Karpas-422 (cell line): ENCODE data around the gene DOCK2. TPM values are rescaled to one million over a fixed set of nuclear protein-coding genes. Genes with fewer than 3 reads are reported as not detected.
"Not testable (repeated sequence)": the region's sequence is repeated elsewhere in the genome, so short reads cannot be mapped to it uniquely, and the experiment has no call there.

Source experiments
- DNase-seq: peaks from one replicate; pipeline ENCODE4 v3.0.0-alpha.2; 2015
- H2AFZ ChIP-seq: fragments of 200-600 bp; sonication (generic); 2 replicates; pipeline ENCODE4 v1.6.1; 2014; ENCODE audit warnings: antibody characterized with exemption, low read length, mixed read lengths
- H3K27ac ChIP-seq: fragments of 200-600 bp; sonication (generic); 2 replicates; pipeline ENCODE4 v1.5.1; 2014; ENCODE audit warnings: mild to moderate bottlenecking, low read length, moderate library complexity
- H3K27me3 ChIP-seq: fragments of 200-600 bp; sonication (generic); 2 replicates; pipeline ENCODE4 v1.6.1; 2014; ENCODE audit warnings: low read length, mixed read lengths
- H3K36me3 ChIP-seq: fragments of 200-600 bp; sonication (generic); 2 replicates; pipeline ENCODE4 v1.6.1; 2014; ENCODE audit warnings: low read length, mixed read lengths; ENCODE audit not compliant: insufficient read depth
- H3K4me1 ChIP-seq: fragments of 200-600 bp; sonication (generic); 2 replicates; pipeline ENCODE4 v1.6.1; 2014; ENCODE audit warnings: mild to moderate bottlenecking, low read length, mixed read lengths
- H3K4me2 ChIP-seq: fragments of 200-600 bp; sonication (generic); 2 replicates; pipeline ENCODE4 v1.6.1; 2014; ENCODE audit warnings: low read length, low read depth, mild to moderate bottlenecking; ENCODE audit not compliant: poor library complexity, severe bottlenecking
- H3K4me3 ChIP-seq: fragments of 200-600 bp; sonication (generic); 2 replicates; pipeline ENCODE4 v1.5.1; 2014; ENCODE audit warnings: mild to moderate bottlenecking, antibody characterized with exemption, low read length, mixed read lengths
- H3K79me2 ChIP-seq: fragments of 200-600 bp; sonication (generic); 2 replicates; pipeline ENCODE4 v1.6.1; 2014; ENCODE audit warnings: mild to moderate bottlenecking, low read length, mixed read lengths
- H3K9ac ChIP-seq: fragments of 200-600 bp; sonication (generic); 2 replicates; pipeline ENCODE4 v1.6.0; 2014; ENCODE audit warnings: low read length
- H3K9me2 ChIP-seq: fragments of 200-600 bp; sonication (generic), shearing (Covaris generic); replicated peaks from 2 replicates; pipeline ENCODE4 v1.6.0; 2014; ENCODE audit warnings: mild to moderate bottlenecking, low read length, moderate library complexity; ENCODE audit not compliant: insufficient read depth
- H3K9me3 ChIP-seq: fragments of 300-700, 200-600 bp; sonication (generic); 2 replicates; pipeline ENCODE4 v1.6.1; 2014; ENCODE audit warnings: low read length, mixed read lengths
- H4K20me1 ChIP-seq: fragments of 200-600 bp; sonication (generic); 2 replicates; pipeline ENCODE4 v1.6.1; 2014; ENCODE audit warnings: mild to moderate bottlenecking, antibody characterized with exemption, low read length, low read depth; ENCODE audit not compliant: insufficient read depth
- total RNA-seq: library from RNA; depleted of rRNA; stranded (reverse); fragments of >200 nt; shearing (Covaris generic); gene quantifications from 2 replicates; pipeline ENCODE4 v1.2.3, GENCODE V29; 2014; ENCODE audit warnings: low replicate concordance

Gene DOCK2
- total RNA-seq, 1 experiment from 2014 or later, result 255 TPM

GRCh38 chr5:169758886-169759285, 121.8 kb downstream of the DOCK2 start:
- Histone ChIP-seq H3K9me2 (no peaks in the 10 kb centered on the region), H3K4me2 (no peak overlapping the region), H2AFZ (no peak overlapping the region), H3K27me3 (no peaks in the 10 kb centered on the region), H3K4me1 (peaks cover 95% of the 10 kb centered on the region), H3K27ac (peak overlapping the region; percentile 87), H3K9me3 (no peaks in the 10 kb centered on the region), H3K4me3 (no peak overlapping the region), H3K36me3 (peaks cover 29% of the 10 kb centered on the region; the same call in 1 of the 2 replicates), H4K20me1 (no peaks in the 10 kb centered on the region), H3K9ac (no peak overlapping the region), H3K79me2 (peaks cover 31% of the 10 kb centered on the region)
- DNase-seq, result no peak

- Histone ChIP-seq H3K4me3 (no peak overlapping the region), H3K9me2 (no peaks in the 10 kb centered on the region), H3K36me3 (peaks cover 32% of the 10 kb centered on the region; the same call in 1 of the 2 replicates), H3K9ac (no peak overlapping the region), H3K27me3 (no peaks in the 10 kb centered on the region), H3K79me2 (peaks cover 35% of the 10 kb centered on the region), H3K9me3 (no peaks in the 10 kb centered on the region), H2AFZ (no peak overlapping the region), H3K4me1 (peaks cover 94% of the 10 kb centered on the region), H3K27ac (peak overlapping the region; percentile 94; the same call in 1 of the 2 replicates), H4K20me1 (no peaks in the 10 kb centered on the region), H3K4me2 (no peak overlapping the region)
- DNase-seq, result no peak
These were observed 123.2 kb downstream of the DOCK2 start for GRCh38 chr5:169760229-169760628.

GRCh38 chr5:169762338-169763095, 125.4 kb downstream of the DOCK2 start:
- H3K9me2 ChIP-seq, result no peaks in the 10 kb centered on the region
- H3K27ac ChIP-seq, result peak overlapping the region; percentile 94
- H3K79me2 ChIP-seq, result peaks cover 46% of the 10 kb centered on the region
- no peaks in the 10 kb centered on the region for H4K20me1 ChIP-seq
- no peak overlapping the region for H2AFZ ChIP-seq
- H3K4me3 ChIP-seq, result no peak overlapping the region
- no peaks in the 10 kb centered on the region for H3K9me3 ChIP-seq
- no peak for DNase-seq
- H3K4me2 ChIP-seq, result peak overlapping the region; percentile 55
- H3K27me3 ChIP-seq, result no peaks in the 10 kb centered on the region
- H3K36me3 ChIP-seq, result peaks cover 40% of the 10 kb centered on the region
- peaks cover 92% of the 10 kb centered on the region for H3K4me1 ChIP-seq
- peak overlapping the region; percentile 44; the same call in 1 of the 2 replicates for H3K9ac ChIP-seq

- Histone ChIP-seq H3K27me3 (no peaks in the 10 kb centered on the region), H3K36me3 (peaks cover 40% of the 10 kb centered on the region), H3K9me3 (no peaks in the 10 kb centered on the region), H3K9me2 (no peaks in the 10 kb centered on the region), H3K4me1 (peaks cover 93% of the 10 kb centered on the region), H3K4me2 (peak overlapping the region; percentile 55), H4K20me1 (no peaks in the 10 kb centered on the region), H3K9ac (peak overlapping the region; percentile 44), H2AFZ (no peak overlapping the region), H3K79me2 (peaks cover 55% of the 10 kb centered on the region), H3K4me3 (0 out of 2 replicates have a peak overlapping the region, but pooled peaks have one; percentile 13), H3K27ac (peak overlapping the region; percentile 94)
- DNase-seq, result no peak
These were observed 126.4 kb downstream of the DOCK2 start for GRCh38 chr5:169763376-169764017.

- H3K36me3 ChIP-seq, result peaks cover 40% of the 10 kb centered on the region
- peaks cover 60% of the 10 kb centered on the region for H3K79me2 ChIP-seq
- H2AFZ ChIP-seq, result no peak overlapping the region
- 0 out of 2 replicates have a peak overlapping the region, but pooled peaks have one; percentile 13 for H3K4me3 ChIP-seq
- H3K4me1 ChIP-seq, result peaks cover 93% of the 10 kb centered on the region
- H3K27ac ChIP-seq, result peak overlapping the region; percentile 94
- H4K20me1 ChIP-seq, result no peaks in the 10 kb centered on the region
- H3K9ac ChIP-seq, result peak overlapping the region; percentile 44
- H3K27me3 ChIP-seq, result no peaks in the 10 kb centered on the region
- H3K4me2 ChIP-seq, result peak overlapping the region; percentile 55
- peak; percentile 56 for DNase-seq
- no peaks in the 10 kb centered on the region for H3K9me2 ChIP-seq
- no peaks in the 10 kb centered on the region for H3K9me3 ChIP-seq
These were observed 126.9 kb downstream of the DOCK2 start for GRCh38 chr5:169764018-169764378.

GRCh38 chr5:169765176-169765996, 128.3 kb downstream of the DOCK2 start:
- H3K27me3 ChIP-seq, result no peaks in the 10 kb centered on the region
- H3K4me2 ChIP-seq, result no peak overlapping the region
- no peak overlapping the region for H3K9ac ChIP-seq
- H3K4me3 ChIP-seq, result no peak overlapping the region
- no peak for DNase-seq
- H3K4me1 ChIP-seq, result peaks cover 97% of the 10 kb centered on the region
- H3K9me2 ChIP-seq, result no peaks in the 10 kb centered on the region
- H3K27ac ChIP-seq, result peak overlapping the region; percentile 94
- no peaks in the 10 kb centered on the region for H4K20me1 ChIP-seq
- H3K79me2 ChIP-seq, result peaks cover 72% of the 10 kb centered on the region
- H2AFZ ChIP-seq, result no peak overlapping the region
- no peaks in the 10 kb centered on the region for H3K9me3 ChIP-seq
- H3K36me3 ChIP-seq, result peaks cover 30% of the 10 kb centered on the region

- H3K9me3 ChIP-seq, H4K20me1 ChIP-seq, H2AFZ ChIP-seq, H3K9me2 ChIP-seq, H3K27me3 ChIP-seq: not testable (repeated sequence)
- peak; percentile 75 for DNase-seq
- Histone ChIP-seq H3K9ac (peak overlapping the region; percentile 47), H3K36me3 (peaks cover 23% of the 10 kb centered on the region), H3K27ac (peak overlapping the region; percentile 94), H3K4me3 (peak overlapping the region; percentile 51), H3K4me1 (peaks cover 81% of the 10 kb centered on the region), H3K4me2 (peak overlapping the region; percentile 65), H3K79me2 (peaks cover 70% of the 10 kb centered on the region)
These were observed 129.9 kb downstream of the DOCK2 start for GRCh38 chr5:169766943-169767342.

- Histone ChIP-seq H3K9me3 (no peaks in the 10 kb centered on the region), H3K27ac (peak overlapping the region; percentile 94), H3K4me2 (peak overlapping the region; percentile 65), H2AFZ (no peak overlapping the region), H4K20me1 (no peaks in the 10 kb centered on the region), H3K27me3 (no peaks in the 10 kb centered on the region), H3K9ac (no peak overlapping the region), H3K9me2 (no peaks in the 10 kb centered on the region), H3K79me2 (peaks cover 69% of the 10 kb centered on the region), H3K36me3 (peaks cover 20% of the 10 kb centered on the region), H3K4me3 (no peak overlapping the region), H3K4me1 (peaks cover 71% of the 10 kb centered on the region)
- DNase-seq, result peak; percentile 74
These were observed 130.9 kb downstream of the DOCK2 start for GRCh38 chr5:169767938-169768337.
